ENCODE results near the gene VENTX.

The VENTX gene

DNA sequence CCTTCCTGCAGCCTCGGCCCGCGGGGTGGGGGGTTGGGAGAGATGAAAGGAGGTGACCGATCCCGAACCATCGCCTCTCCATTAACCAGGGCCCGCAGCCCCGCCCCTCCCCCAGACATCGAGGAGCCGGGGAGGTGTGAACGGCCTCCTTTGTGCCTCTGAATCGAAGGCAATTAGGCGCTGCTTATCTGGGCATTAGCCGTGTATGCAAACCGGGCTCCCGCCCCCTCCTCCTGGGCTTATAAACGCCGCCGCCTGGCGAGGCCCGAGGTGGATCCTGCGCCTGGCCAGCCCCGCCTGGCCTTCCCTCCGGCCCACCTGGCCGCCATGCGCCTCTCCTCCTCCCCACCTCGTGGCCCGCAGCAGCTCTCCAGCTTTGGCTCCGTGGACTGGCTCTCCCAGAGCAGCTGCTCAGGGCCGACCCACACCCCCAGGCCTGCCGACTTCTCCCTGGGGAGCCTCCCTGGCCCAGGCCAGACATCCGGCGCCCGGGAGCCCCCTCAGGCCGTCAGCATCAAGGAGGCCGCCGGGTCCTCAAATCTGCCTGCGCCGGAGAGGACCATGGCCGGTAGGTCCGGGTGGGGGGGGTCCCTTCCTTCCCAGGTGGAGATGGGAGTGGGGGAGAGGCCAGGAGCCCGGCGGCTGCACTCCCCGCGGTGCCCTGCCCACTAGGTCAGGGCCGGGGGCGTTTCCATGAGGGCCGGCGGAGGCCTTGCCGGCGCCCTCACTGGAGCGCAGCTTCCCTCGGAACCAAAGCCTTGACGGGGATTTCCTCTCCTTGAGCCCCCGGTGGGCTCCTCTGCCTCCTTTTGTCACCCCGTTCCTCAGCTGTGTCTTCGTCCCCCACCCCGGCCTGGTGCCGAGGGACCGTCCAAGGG lies at the start of gene VENTX:
Gene VENTX (plus strand): TSS at position 268 of the 878 bp plus-strand sequence. CDS start 60 bp downstream, at position 328.
- TF ChIP-seq EP300 (IDR thresholded peaks at IDR 0.05; ENCODE audit: borderline replicate concordance) (no peak), RAD21 (IDR thresholded peaks at IDR 0.05; ENCODE audit: low read depth) (no peak), ZBTB7A (IDR thresholded peaks at IDR 0.05; ENCODE audit: low read depth) (peak; percentile 49; the same call in 1 of the 2 replicates)

- TF ChIP-seq NFIC (IDR thresholded peaks at IDR 0.05) (no peak), EP300 (IDR thresholded peaks at IDR 0.05; ENCODE audit: borderline replicate concordance) (no peak), USF1 (IDR thresholded peaks at IDR 0.05) (no peak), EGR1 (IDR thresholded peaks at IDR 0.05) (no peak), REST (IDR thresholded peaks at IDR 0.05; ENCODE audit: low read depth) (no peak), TCF12 (IDR thresholded peaks at IDR 0.05; ENCODE audit: low read depth) (no peak), CEBPB (IDR thresholded peaks at IDR 0.05) (no peak), FOXM1 (IDR thresholded peaks at IDR 0.05; ENCODE audit: borderline replicate concordance, low read depth) (no peak), TEAD4 (IDR thresholded peaks at IDR 0.05) (no peak), YY1 (IDR thresholded peaks at IDR 0.05; ENCODE audit: low read depth) (no peak), TAF1 (IDR thresholded peaks at IDR 0.05; ENCODE audit: low read depth) (no peak)
These were observed 49.6 kb upstream of the VENTX start for GRCh38 chr10:133187906-133188681.

DNA sequence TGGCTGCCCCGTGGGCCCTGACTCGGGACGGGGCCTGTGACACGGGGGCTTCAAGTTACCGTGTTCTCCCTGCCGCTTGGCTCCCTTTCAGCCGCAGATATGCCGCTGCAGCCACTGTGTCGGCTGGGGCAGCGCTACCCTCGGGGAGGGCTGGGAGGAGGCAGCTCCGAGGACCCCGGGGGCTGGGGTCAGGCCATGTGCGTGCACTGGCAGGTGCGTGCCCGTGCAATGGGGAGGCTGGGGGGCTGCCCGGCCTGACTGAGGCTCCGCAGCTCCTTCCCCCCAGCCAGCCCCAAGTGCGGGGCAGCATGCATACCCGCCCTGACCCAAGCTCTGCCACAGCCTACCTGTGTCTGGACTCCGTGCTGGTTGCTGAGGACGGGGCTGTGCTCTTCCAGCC lies 48.4 kb upstream of the VENTX start:
- TF ChIP-seq RAD21 (IDR thresholded peaks at IDR 0.05; ENCODE audit: low read depth), result no peak
- TF ChIP-seq ZBTB7A (IDR thresholded peaks at IDR 0.05; ENCODE audit: low read depth), result no peak

DNA sequence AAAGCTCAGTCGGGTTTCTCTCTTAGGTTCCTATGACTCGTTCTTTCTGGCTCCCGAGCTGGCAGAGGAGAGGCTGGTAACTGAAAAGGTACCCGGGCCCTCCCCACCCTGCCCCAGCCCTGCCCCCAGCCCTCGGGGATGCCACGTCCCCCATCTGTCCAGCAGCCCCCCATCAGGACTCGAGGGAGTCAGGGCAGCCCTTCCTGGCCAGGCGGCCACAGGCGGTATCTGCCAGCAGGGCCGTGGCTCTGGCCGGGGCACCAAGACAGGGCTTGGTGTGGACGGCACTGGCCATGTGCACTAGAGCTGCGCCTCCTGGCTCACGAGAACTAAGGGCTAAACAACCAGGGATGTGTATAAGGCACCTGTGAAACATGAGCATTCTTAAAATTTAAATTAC lies 47.9 kb upstream of the VENTX start:
- TF ChIP-seq NFIC (IDR thresholded peaks at IDR 0.05), result no peak
- TF ChIP-seq FOXM1 (IDR thresholded peaks at IDR 0.05; ENCODE audit: borderline replicate concordance, low read depth), result no peak
- no peak for TF ChIP-seq TEAD4 (IDR thresholded peaks at IDR 0.05)
- no peak for TF ChIP-seq CREB1 (IDR thresholded peaks at IDR 0.05; ENCODE audit: low read depth)
- TF ChIP-seq YY1 (IDR thresholded peaks at IDR 0.05; ENCODE audit: low read depth), result no peak
- TF ChIP-seq, protein P1, sequence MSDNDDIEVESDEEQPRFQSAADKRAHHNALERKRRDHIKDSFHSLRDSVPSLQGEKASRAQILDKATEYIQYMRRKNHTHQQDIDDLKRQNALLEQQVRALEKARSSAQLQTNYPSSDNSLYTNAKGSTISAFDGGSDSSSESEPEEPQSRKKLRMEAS (IDR thresholded peaks at IDR 0.05), result no peak
- TF ChIP-seq REST (IDR thresholded peaks at IDR 0.05; ENCODE audit: low read depth), result no peak
- no peak for TF ChIP-seq CEBPB (IDR thresholded peaks at IDR 0.05)
- TF ChIP-seq TCF12 (IDR thresholded peaks at IDR 0.05; ENCODE audit: low read depth), result no peak

DNA sequence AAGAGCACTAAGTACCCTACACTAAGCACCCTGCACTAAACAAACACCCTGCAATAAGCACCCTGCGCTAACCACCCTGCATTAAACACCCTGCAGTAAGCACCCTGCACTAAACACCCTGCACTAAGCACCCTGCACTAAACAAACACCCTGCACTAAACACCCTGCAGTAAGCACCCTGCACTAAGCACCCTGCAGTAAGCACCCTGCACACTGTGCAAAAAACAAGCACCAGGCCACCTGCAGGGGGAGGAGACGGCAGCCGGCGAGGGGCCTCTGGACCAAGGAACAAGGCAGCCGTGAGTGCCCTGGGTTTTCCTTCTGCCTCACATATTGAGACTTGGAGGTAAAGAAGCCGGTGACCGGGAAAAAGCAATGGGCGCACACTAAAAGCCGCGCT lies 47.4 kb upstream of the VENTX start:
- TF ChIP-seq RAD21 (IDR thresholded peaks at IDR 0.05; ENCODE audit: low read depth), result no peak
- no peak for TF ChIP-seq CREB1 (IDR thresholded peaks at IDR 0.05; ENCODE audit: low read depth)
- TF ChIP-seq ZBTB7A (IDR thresholded peaks at IDR 0.05; ENCODE audit: low read depth), result no peak
- TF ChIP-seq YY1 (IDR thresholded peaks at IDR 0.05; ENCODE audit: low read depth), result no peak
- TF ChIP-seq EP300 (IDR thresholded peaks at IDR 0.05; ENCODE audit: borderline replicate concordance), result no peak
- no peak for TF ChIP-seq NFIC (IDR thresholded peaks at IDR 0.05)
- TF ChIP-seq USF1 (IDR thresholded peaks at IDR 0.05), result no peak
- no peak for TF ChIP-seq TAF1 (IDR thresholded peaks at IDR 0.05; ENCODE audit: low read depth)
- TF ChIP-seq TEAD4 (IDR thresholded peaks at IDR 0.05), result no peak
- TF ChIP-seq REST (IDR thresholded peaks at IDR 0.05; ENCODE audit: low read depth), result no peak
- TF ChIP-seq FOXM1 (IDR thresholded peaks at IDR 0.05; ENCODE audit: borderline replicate concordance, low read depth), result no peak
- TF ChIP-seq TCF12 (IDR thresholded peaks at IDR 0.05; ENCODE audit: low read depth), result no peak
- TF ChIP-seq, protein P1 (IDR thresholded peaks at IDR 0.05), result no peak
- no peak for TF ChIP-seq CEBPB (IDR thresholded peaks at IDR 0.05)

All from Ishikawa (cell line).